AG08396 (cell line): ENCODE results near the gene EIF3L.

Experiments
- DNase-seq: peaks from one replicate; pipeline ENCODE4 v3.0.0; 2012; ENCODE audit warnings: low spot score, mixed read lengths

Gene EIF3L

DNA sequence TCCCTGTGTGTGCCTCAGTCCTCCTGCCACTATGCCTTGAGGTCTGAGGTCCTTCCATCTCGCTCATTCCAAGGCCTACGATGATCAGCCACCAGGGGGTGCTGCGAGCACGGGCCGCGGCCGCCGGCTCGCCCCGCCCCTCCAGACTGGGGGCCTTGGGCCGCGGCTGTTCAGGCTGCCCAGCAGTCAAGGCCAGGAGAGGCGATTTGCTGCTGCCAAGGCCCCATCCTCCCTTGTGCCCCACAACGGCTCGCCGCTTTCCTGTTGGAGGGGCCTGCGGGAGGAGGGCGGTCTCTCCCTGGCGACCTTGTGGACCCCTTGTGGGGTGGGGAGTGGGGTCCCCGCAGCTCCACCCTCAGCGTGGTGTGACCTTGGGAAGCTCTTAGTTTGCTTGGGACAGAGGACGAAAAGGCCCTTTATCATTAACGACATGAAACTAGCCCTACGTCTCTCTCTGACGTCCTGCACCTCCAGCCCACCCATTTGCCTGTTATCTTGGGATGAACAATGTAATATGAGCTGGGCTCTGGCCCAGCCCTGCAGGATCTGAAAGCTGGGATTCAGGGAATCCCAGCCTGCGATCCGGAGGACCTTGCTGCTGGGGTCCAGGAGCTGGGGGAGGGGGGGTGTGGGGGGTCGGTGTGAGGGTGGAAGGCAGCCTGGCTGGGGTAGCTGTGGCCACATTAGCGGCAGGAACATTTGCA is 31.4 kb upstream of the EIF3L start:
- peak; percentile 95 for DNase-seq

DNA sequence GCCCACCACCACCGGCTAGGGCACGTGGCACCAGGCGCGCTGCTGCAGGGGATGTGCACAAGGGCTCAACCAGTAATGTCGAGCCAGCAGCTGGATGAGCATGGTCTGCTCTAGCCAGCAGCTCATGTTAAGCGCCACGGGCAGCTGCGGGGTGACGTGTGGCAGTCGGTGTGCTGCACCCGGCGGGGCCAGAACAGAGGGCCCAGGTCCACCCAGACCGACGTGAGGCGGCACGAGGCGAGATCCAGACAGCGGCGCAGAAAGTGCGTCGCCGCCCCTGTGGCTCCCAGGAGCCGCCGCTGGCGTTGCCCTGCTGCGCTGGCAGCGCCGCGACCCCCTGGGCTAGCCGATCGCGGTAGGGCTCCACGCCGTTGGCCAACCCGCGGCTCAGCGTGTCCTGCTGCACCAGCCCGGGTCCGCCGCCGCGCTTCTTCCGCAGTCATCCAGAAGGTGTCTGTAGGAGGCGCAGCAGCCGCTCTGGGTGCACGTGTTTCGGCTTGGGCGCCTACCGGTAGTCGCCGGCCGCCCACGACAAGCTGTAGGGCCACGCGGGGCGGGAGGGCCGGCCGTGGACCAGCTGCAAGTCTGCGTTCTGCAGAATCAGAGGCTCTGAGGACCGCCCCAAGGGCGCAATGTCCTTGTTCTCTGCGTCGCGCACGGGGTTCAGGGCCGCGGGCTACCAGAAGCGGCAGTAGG is 30.7 kb upstream of the EIF3L start:
- DNase-seq: peak; percentile 79

DNA sequence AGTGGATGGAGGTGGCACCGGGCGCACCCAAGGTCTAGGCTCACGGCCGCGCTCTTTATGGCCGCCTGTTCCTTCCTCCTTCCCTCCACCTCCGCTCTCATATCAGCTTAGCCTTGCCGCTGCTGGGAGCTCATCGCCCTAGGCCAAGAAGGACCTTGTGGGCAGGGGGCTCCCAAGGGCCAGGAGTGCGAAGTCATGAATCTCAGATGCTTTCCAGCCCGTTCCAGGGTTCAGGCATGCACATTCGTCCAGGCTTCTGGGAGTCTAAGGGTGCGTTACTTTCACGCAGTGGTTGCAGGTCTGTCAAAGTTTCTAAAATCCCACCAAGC is 30.1 kb upstream of the EIF3L start:
- no peak for DNase-seq

DNA sequence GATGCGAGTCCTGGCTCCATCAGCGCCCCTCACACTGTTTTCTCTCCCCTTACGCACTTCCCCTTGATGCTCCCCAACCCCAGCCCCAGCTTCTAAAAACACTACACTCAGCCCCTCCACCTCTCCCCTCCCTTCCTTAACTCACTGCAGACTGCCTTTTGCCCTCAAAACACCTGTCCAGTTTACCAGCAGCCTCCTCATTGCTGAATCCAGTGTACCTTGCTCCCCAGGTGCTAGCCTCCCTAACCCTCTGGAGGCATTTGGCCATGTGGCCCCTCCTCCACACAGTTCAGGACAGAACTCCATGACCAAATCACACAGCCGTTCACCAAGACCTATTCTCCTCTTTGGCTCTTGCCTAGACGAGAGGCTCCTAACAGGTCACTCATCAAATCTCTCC is 28.9 kb upstream of the EIF3L start:
- DNase-seq: no peak

DNA sequence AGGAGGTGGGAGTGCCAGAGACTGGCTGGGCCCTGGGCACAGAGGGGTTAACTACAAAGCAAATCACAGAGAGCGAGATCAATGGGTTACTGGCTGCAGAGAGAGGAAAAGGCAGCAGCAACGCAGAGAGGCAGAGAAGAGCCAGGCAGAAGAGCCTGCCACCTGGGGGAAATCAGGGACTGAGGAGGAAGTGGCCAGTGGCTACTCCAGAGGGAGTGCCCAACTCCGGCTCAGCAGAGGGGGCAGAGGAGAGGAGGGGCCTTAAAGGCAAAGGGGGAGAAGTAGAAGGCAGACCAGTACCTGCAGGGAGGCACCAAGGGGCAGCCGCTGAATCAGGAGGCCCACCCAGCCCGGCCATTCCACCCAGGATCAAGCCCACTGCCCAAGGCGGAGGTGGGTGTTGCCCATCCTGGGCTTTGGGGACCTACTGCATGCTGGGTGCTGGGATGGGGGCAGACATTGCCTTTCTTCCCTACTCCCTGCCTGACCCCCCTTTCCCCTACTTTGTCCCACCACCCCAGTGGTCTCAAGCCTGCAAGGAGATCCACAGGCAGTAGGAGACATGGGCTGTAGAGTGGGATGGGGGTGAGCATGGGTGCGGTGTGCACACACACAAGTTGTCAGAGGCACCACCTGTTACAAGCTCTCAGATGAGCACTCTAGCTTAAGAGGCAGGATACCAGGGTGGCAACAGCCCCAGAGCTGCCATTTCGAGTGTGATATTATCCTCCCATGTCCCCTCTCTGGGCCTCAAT is 27.0 kb upstream of the EIF3L start:
- no peak for DNase-seq

DNA sequence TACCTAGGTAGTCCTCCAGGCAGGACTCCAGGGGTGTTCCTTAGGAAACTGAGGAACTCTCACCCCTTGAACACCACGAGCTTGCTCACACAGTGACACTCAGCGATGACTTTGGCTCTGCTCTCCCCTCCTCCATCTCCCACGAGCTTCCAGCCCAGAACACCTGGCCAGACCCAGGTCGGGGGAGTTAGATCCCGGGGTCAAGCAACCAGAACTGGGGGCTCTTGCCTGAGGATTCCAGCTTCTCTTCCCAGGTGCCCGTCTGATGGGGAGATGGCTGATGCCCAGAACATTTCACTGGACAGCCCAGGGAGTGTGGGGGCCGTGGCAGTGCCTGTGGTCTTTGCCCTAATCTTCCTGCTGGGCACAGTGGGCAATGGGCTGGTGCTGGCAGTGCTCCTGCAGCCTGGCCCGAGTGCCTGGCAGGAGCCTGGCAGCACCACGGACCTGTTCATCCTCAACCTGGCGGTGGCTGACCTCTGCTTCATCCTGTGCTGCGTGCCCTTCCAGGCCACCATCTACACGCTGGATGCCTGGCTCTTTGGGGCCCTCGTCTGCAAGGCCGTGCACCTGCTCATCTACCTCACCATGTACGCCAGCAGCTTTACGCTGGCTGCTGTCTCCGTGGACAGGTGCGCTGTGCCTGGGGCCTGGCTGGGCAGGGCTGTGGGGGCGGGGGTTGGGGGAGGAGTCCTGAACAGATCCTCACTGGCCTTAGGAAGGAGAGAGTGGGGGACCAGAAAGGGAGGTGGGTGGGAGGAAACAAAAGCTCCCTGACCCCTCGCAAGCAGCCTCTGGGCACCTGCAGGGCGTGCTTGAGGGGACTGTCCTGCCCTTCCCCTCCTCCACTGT is 25.9 kb upstream of the EIF3L start, which contains the start of gene GALR3:
Gene GALR3 (plus strand): TSS at position 249 of the 852 bp plus-strand sequence. CDS start 25 bp downstream, at position 274.
- no peak for DNase-seq

DNA sequence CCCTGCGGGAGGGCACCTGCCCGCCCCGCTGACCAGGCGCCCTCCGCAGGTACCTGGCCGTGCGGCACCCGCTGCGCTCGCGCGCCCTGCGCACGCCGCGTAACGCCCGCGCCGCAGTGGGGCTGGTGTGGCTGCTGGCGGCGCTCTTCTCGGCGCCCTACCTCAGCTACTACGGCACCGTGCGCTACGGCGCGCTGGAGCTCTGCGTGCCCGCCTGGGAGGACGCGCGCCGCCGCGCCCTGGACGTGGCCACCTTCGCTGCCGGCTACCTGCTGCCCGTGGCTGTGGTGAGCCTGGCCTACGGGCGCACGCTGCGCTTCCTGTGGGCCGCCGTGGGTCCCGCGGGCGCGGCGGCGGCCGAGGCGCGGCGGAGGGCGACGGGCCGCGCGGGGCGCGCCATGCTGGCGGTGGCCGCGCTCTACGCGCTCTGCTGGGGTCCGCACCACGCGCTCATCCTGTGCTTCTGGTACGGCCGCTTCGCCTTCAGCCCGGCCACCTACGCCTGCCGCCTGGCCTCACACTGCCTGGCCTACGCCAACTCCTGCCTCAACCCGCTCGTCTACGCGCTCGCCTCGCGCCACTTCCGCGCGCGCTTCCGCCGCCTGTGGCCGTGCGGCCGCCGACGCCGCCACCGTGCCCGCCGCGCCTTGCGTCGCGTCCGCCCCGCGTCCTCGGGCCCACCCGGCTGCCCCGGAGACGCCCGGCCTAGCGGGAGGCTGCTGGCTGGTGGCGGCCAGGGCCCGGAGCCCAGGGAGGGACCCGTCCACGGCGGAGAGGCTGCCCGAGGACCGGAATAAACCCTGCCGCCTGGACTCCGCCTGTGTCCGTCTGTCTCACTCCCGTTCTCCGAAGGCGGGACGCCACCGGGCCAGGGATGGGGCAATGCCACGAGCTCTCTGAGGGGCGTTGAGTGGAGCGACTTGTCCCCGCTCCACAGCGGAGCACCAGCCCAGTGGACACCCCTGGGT is 24.3 kb upstream of the EIF3L start:
- no peak for DNase-seq

DNA sequence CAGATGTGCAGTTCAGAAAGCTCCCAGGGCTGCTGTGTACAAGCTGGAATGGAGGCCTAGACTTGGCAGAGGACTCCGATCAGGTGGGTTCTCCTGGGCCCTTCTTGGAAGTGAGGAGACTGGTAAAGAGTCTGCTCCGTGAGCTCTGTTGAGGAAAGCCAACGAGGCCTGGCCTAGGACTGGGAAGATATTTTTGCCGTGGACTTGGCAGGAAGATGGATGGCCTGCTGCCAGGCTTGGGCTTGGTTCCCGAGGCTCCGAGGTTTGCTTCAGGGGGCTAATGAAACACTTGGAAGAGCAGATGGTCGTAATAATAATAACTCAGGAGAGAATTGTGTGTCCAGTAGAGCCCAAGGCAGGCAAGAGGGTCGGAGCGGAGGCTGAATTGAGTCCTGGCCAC is 22.2 kb upstream of the EIF3L start:
- DNase-seq: no peak

DNA sequence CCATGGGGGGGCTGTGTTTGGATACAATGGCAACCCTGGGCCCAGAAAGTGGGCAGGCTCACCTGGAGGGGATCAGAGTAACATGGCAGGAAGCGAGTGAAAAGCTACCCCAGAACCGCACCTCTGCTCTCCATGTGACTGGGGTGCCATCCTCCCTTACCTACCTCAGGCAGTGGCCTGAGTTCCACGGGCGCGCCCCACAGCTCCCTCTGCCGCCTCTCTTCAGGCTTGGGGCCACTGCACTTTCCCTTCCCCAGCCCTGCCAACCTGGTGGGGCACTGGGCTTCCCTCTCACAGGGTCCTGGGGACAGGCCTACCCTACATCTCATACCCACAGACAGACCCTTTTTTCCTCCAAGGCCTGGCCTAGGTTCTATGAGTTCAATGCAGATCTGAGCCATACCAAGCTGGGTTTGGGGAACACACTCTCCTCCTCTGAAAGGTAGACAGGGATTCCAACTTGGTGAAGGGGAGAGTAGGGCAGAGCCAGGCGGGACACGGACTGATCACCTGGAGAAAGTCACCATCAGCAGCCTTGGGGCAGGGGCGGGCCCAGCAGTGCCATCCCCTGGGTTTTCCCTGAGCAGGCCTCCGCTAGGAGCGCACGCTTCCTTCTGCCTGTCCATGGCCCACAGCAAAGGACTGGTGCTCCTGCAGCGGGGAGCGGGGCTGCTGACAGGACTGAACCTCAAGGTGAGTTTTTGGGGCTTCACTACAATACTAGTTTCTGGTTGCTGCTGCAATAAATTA is 19.0 kb upstream of the EIF3L start:
- DNase-seq: no peak

DNA sequence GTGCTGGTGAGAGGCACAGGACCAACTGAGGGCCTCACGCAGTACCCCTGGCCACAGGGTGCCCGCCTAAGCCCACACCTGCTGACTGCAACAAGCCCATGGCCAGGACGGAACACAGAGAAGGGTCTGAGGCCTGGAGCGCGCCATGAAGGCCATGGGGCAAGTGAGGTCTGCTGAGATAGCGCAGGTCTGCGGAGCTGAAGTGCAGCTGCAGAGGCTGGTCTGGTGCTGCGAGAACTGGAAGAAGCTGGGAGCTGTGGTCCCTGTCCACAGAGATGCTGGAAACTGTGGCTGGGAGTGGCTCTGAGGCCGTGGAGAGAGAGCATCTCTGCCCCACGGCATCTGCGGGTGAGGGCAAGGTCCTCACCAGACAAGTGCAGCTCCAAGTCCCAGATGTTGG is 17.7 kb upstream of the EIF3L start:
- no peak for DNase-seq

DNA sequence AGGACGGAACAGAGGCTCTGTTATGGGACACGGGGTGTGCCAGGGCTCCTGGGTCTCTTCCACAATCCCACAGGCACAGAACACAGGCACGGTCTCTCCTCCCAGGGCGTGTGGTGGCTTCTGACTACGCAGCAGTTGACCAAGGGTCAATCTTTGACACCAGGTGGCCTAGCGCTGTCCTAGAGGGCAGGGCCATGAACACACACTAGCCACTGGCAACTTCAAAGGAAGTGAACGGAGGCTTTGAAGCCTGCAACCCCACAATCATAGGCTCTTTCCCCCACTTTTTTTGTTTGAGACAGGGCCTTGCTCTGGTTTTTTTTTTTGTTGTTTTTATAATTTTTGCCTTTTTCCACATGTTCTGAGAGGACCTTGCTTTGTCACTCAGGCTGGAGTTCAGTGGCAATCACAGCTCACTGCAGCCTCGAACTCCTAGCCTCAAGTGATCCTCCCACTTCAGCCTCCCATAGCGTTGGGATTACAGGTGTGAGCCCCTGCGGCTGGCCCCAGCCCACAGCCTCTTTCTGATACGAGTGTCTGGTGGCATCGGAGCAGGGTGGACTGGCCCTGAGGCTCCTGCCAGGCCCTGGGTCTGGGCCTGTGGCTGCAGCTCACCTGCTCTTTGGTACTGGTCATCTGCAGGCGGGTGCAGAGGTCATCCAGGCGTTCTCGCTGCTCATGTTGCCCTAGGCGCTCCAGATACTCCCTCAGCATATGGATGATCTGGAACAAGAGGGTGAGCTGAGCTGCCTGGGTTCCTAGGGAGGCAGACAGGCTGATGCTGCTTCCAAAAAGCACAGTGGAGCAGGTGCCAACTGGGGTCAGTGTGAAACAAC is 17.0 kb upstream of the EIF3L start:
- no peak for DNase-seq

DNA sequence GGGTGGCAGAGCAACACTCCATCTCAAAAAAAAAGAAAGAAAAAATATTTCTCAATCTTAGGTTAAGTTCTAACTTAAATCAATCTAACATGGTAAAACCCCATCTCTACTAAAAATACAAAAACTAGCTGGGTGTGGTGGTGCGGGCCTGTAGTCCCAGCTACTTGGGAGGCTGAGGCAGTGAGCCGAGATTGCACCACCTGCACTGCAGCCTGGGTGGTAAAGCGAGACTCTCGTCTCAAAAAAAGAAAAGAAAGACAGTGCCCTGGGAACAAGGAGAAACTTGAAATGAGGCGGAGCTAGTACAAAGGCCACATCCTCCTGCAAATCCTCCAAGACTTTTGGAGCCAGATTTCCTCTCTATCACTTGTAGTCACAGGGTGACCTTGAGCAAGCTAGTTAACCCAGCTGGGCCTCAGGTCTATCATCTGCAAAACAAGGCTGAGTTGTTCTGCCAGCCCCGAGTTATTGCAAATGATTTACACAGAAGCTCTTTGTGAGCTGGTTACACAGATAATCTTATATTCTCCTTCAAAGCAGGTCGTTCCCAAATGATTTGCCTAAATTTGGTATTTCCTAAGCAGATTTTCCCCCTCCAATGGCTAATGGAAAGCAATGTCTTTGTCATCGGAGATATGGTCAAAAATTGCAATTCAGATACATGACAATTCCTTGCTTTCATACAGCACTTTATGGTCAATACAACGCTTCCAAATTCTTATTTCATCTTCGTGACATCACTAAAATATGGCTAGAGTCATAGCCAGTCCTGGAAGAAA is 7.0 kb upstream of the EIF3L start:
- DNase-seq: no peak

DNA sequence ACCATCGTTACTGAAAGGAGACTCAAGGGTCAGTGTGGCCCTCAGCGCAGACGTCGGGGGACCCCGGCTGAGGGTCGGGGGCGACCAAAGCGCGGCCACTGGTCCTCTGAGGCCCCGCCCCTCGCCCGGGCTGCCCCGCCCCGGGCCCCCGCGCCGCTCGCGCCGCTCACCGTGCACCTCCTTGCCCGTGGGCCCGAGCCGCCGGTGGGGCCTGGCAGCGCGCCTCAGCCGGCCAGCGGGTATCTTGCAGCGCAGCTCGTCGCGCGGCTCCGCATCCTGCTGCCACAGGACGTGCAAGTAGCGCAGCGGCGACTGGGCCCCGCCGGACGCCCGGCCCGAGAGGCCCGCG is 5.5 kb upstream of the EIF3L start:
- DNase-seq: peak; percentile 66

DNA sequence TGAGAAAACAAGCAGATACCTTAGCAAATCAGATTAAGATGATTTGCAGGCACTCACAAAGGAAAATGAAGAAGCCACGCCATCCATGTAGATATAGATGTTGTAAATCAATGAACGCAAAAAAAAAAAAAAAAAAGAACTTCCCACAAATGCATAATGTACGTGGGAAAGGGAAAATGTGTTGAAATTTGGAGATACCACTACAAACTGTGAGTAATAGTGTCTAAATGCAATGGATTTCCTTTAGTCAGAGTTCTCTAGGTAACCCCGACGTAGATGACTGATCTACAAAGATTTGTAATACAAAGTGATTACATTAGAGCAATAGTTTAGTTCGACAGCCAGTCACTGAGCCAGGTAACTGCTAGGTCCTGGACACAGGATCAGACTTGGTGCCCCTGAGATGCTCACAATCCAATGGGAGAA is 4.3 kb upstream of the EIF3L start:
- no peak for DNase-seq

DNA sequence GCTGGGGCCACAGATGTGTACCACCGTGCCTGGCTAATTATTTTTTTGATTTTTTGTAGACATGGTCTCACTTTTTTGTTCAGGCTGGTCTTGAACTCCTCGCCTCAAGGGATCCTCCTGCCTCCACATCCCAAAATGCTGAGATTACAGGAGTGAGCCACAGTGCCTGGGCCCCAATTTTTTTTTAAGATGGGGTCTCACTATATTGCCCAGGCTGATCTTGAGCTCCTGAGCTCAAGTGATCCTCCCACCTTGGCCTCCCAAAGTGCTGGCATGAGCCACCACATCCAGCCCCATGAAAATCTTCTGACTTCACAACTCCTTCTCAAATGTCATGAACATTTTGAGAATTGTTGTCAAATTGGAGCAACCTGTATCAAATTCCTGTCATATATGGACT is 2.8 kb upstream of the EIF3L start:
- no peak for DNase-seq

DNA sequence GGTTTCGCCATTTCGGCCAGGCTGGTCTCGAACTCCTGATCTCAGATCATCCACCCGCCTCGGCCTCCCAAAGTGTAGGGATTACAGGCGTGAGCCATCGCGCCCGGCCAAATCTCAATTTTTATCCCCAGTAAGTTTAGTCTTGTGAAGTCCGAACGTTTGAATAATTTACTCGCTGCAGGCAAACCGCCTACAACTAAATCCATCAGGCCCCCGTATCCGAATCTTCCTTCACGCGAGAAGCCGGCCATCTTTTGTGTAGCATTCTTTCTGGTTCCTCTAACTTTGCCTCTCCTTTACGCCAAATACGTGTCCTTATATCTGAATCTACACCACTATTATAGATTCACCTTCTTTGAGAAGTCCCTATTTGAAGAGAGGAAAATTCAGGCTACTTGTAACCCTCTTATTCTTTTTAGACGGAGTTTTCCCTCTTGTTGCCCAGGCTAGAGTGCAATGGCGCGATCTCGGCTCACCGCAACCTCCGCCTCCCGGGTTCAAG is 581 bp upstream of the EIF3L start:
- DNase-seq: no peak

DNA sequence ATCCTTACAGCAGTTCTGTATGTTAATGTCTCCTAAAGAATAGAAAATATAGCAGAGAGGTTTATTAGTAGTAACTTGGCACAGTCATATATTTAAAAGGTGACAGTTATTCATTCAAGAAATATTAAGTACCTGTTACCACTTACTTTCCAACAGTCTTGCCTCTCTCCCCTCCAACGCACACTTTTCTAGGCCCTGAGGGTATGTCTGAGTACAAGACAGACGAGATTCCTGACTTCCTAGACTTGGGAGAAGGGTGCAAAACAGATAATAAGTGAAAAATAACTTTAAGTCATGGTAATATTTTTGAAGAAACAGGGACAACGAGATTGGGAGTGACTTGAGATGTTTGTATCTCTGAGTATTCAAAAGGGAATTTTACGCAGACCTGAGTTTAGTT is 1.6 kb downstream of the EIF3L start:
- no peak for DNase-seq

DNA sequence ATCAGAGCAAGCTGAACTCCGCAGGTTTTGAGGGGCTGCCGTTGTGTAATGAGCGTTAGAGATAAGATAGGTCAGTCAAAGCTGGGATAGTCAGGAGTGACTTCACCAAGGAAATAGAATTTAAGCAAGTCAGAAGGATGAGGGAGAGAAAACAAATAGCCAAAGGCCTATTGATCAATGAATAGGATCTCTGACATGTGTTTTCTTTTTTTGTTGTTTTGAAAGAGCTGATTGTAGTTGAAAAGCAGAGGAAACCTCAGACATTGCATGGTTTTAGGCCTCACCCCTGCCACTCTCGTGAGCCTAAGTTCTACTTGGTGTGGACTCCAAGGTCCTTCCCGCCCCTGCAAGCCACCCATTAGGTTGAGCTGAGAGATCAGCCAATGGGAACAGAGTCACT is 3.2 kb downstream of the EIF3L start:
- DNase-seq: no peak

DNA sequence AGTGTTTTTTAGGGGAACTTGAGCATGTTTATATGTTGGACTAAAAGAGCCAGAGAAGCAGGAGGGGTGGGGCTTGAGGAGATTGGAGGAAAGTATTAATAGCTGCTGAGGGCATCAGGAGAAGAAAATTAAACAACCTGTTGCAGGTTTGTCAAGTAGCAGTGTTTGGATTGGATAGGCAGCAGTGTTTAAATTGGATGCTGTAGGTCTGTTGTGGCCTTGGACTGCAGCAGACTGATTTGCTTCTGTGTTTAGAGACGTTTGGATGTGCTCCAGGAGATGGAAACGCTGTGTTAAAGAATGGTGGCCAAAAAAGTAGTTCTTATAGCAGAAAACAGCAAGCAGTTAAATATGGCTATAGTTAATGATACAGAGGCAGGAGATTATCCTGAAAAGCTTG is 5.7 kb downstream of the EIF3L start:
- no peak for DNase-seq
